ENCODE results near the gene SYNGAP1. TPM values are rescaled to one million over a fixed set of nuclear protein-coding genes. Genes with fewer than 3 reads are reported as not detected.

Gene SYNGAP1
- total RNA-seq, 1 experiment from 2014 or later: 5.2 TPM

- no peak for DNase-seq (ENCODE audit: low spot score)
Observed at GRCh38 chr6:33421344-33421643, 1.4 kb downstream of the SYNGAP1 start.

DNA sequence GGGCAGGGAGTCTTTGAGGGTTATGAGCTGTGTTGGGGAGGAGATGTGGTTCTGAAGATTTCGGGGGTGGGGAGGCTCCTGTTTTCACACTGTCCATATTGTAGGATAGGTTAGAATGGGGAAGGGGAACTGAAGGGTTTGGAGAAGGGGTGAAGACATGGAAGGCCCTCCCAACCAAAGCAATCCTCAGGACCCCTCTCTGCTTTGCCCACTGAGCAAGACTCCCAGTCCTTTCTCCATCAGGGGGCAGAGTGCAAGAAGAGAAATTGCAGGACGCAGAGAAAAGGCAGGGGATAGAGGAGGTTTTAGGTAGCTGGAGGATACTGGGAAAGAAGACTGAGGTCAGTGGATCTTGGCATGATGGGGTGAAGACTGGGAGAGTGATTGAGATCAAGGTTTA, 3.9 kb downstream of the SYNGAP1 start:
- DNase-seq (ENCODE audit: low spot score): no peak

GRCh38 chr6:33424855-33425667, 5.2 kb downstream of the SYNGAP1 start:
- DNase-seq (ENCODE audit: low spot score): no peak

DNA sequence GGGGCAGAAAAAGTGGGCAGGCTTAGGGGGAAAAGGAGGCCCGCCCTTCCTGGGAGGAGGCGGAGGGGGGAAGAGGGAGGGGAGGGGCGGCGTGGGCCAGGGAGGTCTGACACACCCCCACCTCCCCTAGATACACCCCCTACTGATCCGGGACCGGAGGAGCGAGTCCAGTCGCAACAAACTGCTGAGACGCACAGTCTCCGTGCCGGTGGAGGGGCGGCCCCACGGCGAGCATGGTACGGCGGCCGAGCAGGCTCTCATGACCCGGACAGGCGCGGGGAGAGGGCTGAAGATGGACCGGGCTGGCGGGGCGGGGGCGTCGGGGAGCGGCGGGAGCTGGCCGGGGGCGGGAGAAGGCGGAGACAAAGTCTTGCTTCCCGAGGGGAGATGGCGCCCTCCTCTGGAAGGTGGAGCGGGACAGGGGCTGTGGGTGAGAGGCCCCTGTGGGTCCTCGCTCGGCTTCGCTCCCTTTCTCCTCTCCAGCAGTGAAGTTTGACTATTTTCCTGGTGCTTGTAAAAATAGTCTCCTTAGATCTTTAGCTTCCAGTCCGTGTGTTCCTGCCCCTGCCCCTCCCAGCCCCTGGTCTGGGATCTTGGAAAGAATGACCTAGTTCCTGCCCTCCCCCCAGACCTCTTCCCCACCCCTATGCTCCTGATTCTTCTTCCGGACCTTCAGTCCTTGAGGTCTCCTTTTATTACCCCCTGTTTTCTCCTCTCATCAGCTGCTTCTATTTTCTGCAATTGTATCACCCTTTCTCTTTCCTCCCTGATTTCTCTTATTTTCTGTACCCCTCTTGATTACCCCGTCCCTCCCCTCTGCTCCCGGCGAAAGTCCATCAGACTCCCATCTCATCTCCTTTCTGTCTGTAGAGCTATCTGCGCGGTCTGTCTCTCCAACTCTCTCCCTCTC, 6.1 kb downstream of the SYNGAP1 start:
- DNase-seq (ENCODE audit: low spot score): peak; percentile 62

DNA sequence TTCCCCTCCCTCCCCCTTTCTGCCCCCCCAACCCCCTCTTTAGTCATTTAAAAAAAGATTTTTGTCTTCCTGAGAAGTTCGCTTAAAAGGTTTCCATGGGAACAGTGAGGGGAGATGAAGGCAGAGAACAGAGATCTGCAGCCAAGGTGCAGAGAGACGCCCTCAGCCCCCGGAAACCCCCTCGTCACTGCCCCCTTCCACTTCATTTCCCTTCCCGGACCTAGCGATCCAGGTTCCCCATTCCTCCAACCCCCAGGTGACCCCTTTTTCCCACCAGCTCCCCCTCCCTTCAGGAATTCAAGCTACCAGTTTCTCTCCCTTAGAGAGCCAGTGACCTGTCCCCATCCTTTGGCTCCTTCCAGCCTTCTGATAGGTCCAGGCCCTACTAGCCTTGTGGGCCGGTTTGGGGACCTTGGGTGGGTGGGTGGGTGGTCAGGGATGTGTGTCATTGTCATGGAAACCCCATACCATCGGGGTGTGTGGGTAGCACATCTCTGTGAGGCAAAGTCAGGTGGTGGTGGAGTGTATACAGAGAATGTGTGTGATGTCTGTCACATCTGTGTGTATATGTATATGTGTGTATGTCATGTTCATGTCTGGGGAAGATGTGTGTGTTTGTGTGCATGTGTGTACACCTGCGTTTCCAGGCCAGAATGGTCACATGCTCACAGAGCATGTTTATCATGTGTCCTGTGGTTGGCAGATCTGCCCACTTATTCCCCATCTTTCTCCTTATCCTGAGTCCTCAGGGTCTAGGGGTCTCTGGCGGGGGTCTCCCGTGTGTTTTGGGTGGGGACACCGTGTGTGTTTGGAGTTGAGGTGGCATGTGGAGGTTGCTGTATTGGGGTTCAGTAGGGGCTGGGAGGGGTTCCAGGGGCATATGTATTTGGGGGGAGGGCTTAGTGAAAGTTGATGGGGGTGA, 7.0 kb downstream of the SYNGAP1 start:
- DNase-seq (ENCODE audit: low spot score): no peak

DNA sequence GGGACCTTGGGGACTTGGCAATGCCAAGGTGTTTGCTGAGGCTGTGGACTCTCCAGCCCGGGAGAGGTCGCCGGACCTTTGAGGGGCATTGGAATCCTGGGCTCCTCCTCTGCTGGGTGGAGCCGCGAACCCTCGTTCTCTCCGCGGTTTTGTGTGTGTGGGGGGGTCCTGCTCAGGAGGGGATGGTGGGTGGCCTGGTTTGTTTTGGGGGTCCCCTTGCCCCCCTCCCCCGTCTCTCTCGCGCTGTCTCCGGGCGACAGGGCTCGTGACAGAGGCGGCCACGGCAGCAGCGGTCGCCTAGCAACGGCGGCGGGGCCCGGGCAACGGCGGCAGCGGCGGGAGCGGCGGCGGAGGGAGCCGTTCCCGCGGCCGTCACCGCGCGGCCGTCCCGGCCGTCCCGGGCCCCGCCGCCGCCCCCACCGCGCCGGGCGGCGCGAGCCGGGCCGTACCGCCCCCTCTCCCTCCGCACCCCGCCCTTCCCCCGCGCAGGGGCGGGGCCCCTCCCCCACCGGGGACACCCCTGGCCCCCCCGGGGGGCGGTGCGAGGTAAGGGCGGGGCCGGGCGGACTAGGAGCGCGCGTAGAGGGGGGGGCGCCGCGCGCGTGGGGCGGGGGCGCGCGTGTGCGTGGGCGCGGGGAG, 7.8 kb downstream of the SYNGAP1 start:
- peak; percentile 28 for DNase-seq (ENCODE audit: low spot score)

DNA sequence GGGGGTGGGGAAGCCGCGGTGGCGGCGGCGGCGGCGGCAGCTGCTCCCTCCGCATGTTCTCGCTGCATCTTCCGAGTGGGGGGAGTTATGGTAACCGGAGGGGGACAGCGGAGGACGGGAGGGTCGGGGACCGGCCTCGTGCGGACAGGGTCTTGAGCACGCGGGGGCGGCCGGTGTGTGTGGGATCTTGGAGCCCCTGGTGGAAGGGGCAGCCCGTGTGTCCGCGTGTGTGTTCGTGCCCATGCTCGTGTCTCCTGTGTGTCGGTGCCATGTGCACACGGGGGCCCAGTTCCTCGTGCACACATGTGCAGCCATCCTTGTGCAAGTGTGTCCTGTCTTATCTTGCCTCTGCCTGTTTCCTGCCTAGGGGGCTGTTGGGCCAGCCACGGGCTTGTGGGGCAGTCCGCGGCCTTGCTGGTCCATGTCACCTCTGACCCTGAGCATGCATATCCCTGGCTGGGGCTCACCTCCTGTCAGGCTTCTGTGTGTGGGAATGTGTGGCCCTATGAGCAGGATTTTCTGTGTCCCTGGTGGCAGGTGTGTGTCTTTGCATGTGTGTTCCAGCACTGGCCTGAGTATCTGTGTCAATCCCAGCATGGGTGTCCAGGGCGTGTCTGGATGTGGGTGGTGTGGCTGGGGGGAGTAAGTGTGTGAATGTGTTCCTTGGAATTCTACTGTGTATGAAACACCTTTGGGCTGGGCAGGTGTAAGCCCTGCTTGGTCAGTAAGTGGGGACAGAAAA, 8.5 kb downstream of the SYNGAP1 start:
- peak; percentile 58 for DNase-seq (ENCODE audit: low spot score)

DNA sequence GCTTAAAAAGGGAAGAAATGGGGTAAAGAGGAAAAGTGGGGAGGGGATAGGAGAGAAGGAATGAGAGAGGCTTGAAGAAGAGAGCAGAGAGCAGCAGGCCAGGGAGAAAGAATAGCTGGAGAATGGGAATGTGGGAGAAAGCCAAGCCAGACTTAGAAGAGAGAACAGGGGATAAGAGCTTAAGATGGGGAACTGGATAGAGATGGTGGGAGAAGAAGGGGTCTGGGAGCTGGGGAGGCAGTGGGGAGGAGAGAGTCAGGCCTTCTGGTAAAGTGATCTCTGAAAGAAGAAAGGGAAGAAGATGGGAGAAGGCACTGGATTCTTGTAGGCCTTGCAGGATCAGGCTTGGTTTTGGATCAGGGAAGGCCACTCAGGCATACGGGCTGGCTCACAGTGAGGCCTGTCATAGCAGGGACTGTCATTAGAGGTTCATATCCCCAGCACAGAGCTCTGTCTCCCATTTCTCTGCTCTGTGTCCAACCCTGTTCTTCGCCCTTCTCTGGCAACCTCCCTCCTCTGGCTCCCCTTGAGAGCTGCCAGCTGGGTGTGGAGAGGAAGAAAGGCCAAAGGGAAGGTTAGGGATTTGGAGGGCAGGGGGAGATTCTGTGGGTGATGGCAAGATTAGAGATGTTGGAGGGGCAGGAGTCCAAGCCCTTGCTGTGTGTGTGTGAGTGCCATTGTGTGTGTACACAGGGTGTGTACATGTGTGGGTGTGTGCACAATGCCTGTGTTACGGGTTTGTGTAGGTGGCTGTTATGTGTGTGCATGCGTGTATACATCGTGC, 9.3 kb downstream of the SYNGAP1 start:
- DNase-seq (ENCODE audit: low spot score): no peak

DNA sequence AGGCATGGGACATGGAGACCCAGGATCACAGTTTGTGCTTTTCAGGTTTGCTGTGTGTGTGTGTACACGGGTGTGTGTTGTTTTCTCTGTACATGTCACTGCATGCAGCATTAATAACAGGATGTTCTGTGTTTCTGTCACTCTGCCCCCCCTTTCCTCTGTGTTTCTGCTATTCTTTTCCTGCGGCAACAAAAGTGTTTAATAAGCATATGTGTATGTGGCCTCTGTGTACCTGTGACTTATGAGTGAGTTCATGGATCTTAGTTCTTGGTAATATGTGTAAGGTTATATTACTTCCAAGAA, 9.8 kb downstream of the SYNGAP1 start:
- DNase-seq (ENCODE audit: low spot score): no peak

DNA sequence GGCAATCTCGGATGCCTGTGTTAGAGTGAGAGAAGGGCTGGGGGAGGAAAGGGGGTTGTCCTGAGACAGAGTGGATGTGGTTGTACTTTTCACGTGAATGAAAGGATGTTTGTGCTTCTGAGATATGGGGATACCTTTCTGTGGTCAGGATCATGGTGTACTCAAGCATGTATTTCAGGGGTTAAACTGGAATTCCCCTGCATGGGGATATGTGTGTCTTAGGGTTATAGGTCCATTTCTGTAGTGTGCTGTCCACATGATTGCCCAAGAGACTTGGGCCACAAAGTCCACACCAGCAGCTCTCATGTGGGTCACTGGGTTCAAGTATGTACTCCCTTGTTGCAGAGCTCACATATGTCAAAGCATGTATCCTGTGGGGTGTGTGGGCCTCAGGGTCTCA, 10.5 kb downstream of the SYNGAP1 start:
- no peak for DNase-seq (ENCODE audit: low spot score)

GRCh38 chr6:33430991-33431879, 11.4 kb downstream of the SYNGAP1 start:
- peak; percentile 47 for DNase-seq (ENCODE audit: low spot score)

- no peak for DNase-seq (ENCODE audit: low spot score)
Observed at GRCh38 chr6:33431880-33432541, 12.1 kb downstream of the SYNGAP1 start.

DNA sequence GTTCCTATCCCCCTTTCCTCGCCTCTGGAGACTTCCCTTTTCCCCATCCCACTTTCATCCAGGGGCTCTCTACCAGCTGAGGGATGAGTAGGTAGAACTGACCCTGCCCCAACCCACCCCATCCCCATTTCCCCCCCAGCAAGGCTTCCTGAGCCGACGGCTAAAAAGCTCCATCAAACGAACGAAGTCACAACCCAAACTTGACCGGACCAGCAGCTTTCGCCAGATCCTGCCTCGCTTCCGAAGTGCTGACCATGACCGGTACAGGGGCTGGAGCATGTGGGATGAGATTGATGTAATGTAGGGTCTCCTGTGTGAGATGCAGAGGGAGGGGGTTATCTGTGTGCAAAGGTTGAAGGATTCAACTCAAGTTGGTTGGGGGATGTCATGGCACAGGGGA, 12.7 kb downstream of the SYNGAP1 start:
- no peak for DNase-seq (ENCODE audit: low spot score)

- DNase-seq (ENCODE audit: low spot score): no peak
Observed at GRCh38 chr6:33433001-33433543, 13.2 kb downstream of the SYNGAP1 start.

- no peak for DNase-seq (ENCODE audit: low spot score)
Observed at GRCh38 chr6:33433544-33434191, 13.8 kb downstream of the SYNGAP1 start.

- DNase-seq (ENCODE audit: low spot score): no peak
Observed at GRCh38 chr6:33434961-33435360, 15.1 kb downstream of the SYNGAP1 start.

GRCh38 chr6:33437666-33438065, 17.8 kb downstream of the SYNGAP1 start:
- no peak for DNase-seq (ENCODE audit: low spot score)

Measured in HT-29 (cell line).